Activated CD4-positive, alpha-beta T cell treated with anti-CD3 and anti-CD28 coated beads, Interleukin-2, amount 50 U/mL, for 24 hours (primary cell): ENCODE data around the gene ZNF550.

Experiments used
- DNase-seq, 2 donors: peaks; one replicate each; pipeline ENCODE4 v3.0.0-alpha.2; 2020; ENCODE audit warnings: low read depth in 1 of 2, low spot score in 1 of 2

The ZNF550 gene

GRCh38 chr19:57559404-57560025 lies at the start of gene ZNF550:
Gene ZNF550, minus strand, starts transcription at chr19:57559863. Its CDS starts 181 bp downstream, at chr19:57559682.
- DNase-seq = peak; percentile 74 to 84

GRCh38 chr19:57606931-57607330 lies 47.3 kb upstream of the ZNF550 start:
- no peak for DNase-seq

- peak; percentile 80 to 90 for DNase-seq
Observed at GRCh38 chr19:57599761-57600383, 40.2 kb upstream of the ZNF550 start, which contains the start of gene ZNF530. Gene ZNF530, plus strand, starts transcription at chr19:57599885. Its CDS starts 4,461 bp downstream, at chr19:57604346.

- no peak for DNase-seq
Observed at GRCh38 chr19:57599377-57599760, 39.7 kb upstream of the ZNF550 start.

- no peak for DNase-seq
Observed at GRCh38 chr19:57587529-57587928, 27.9 kb upstream of the ZNF550 start.

- DNase-seq = peak; percentile 68 to 84
Observed at GRCh38 chr19:57583521-57584416, 24.1 kb upstream of the ZNF550 start, which contains the start of gene ZIK1. Gene ZIK1, plus strand, starts transcription at chr19:57584145. Its CDS starts 212 bp downstream, at chr19:57584357.

GRCh38 chr19:57583104-57583520 lies 23.4 kb upstream of the ZNF550 start:
- DNase-seq = no peak

- peak; percentile 78 to 97 for DNase-seq
Observed at GRCh38 chr19:57578487-57579205, 19.0 kb upstream of the ZNF550 start, which contains the start of gene ZNF416. Gene ZNF416, minus strand, starts transcription at chr19:57578911. Its CDS starts 207 bp downstream, at chr19:57578704.

- no peak for DNase-seq
Observed at GRCh38 chr19:57576661-57577060, 17.0 kb upstream of the ZNF550 start.

GRCh38 chr19:57572415-57572947 lies 12.8 kb upstream of the ZNF550 start:
- no peak for DNase-seq

- DNase-seq = no peak
Observed at GRCh38 chr19:57570707-57571106, 11.0 kb upstream of the ZNF550 start.

- DNase-seq = no peak
Observed at GRCh38 chr19:57566396-57567265, 7.0 kb upstream of the ZNF550 start.

GRCh38 chr19:57563547-57563946 lies 3.9 kb upstream of the ZNF550 start:
- DNase-seq = no peak

- no peak for DNase-seq
Observed at GRCh38 chr19:57560049-57560491, 407 bp upstream of the ZNF550 start.

GRCh38 chr19:57559008-57559403 lies 657 bp downstream of the ZNF550 start:
- DNase-seq = peak in 1 of 2 donors; percentile 3

GRCh38 chr19:57558525-57558924 lies 1.1 kb downstream of the ZNF550 start:
- no peak for DNase-seq

- no peak for DNase-seq
Observed at GRCh38 chr19:57557659-57558058, 2.0 kb downstream of the ZNF550 start.

- DNase-seq = no peak
Observed at GRCh38 chr19:57552432-57552831, 7.2 kb downstream of the ZNF550 start.

- no peak for DNase-seq
Observed at GRCh38 chr19:57546513-57546912, 13.2 kb downstream of the ZNF550 start.
